ENCODE data around the gene SCMH1. TPM values are rescaled to one million over a fixed set of nuclear protein-coding genes. Genes with fewer than 3 reads are reported as not detected.

The SCMH1 gene
- total RNA-seq, 1 donor from 2014 or later, result 42.4 TPM

- no peak for DNase-seq (ENCODE audit: low spot score)
These were observed 215.9 kb downstream of the SCMH1 start for GRCh38 chr1:41025979-41026819.

DNA sequence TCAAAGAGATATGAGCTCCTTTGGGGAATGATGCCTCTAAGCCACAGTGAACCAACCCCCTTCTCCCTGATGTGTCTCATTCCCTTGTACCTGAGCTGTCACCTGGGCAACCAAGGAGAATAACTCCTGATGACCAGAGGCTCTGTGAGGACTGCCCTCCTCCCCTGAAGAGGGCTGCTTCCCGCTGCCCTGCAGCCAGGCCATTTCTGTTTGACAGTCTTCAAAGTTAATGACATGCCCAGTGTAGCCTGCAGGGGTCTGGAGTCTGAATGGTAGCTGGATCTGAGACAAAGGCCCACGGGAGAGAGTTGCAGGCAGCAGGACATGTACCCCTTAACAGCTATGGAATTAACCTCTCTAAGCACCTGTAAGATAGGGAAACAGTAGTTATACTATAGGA lies 217.2 kb downstream of the SCMH1 start:
- no peak for DNase-seq (ENCODE audit: low spot score)

- no peak for DNase-seq (ENCODE audit: low spot score)
These were observed 218.7 kb downstream of the SCMH1 start for GRCh38 chr1:41023279-41023990.

GRCh38 chr1:41022424-41022823 lies 219.7 kb downstream of the SCMH1 start:
- DNase-seq (ENCODE audit: low spot score), result no peak

- DNase-seq (ENCODE audit: low spot score), result no peak
These were observed 220.4 kb downstream of the SCMH1 start, which contains the start of gene SLFNL1 for GRCh38 chr1:41021526-41022308. Gene SLFNL1 (minus strand): TSS chr1:41021725. CDS start chr1:41020660, 1,065 bp downstream.

- DNase-seq (ENCODE audit: low spot score), result no peak
These were observed 221.5 kb downstream of the SCMH1 start for GRCh38 chr1:41020654-41021053.

DNA sequence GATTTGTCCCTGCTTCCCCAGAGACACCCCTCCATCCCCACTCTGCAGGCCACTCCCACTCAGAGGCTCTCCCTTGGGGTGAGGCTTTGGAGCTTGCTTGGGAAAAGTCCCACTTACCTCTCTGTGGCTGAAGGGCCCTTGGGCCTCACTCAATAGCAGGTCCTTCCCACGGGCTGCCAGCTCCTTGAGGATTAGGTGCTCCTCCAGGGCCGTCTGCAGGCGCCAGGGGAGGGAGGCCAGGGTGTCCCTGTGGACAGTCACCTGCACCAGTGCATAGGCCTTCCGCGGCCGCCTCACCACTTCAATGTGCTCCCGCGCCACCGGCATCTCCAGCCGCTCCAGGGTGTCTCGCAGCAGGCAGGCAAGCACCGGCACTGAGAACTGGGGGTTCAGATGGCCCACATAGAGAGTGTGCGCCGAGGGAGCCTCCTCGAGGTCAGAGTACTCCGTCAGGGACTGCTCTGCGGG lies 222.0 kb downstream of the SCMH1 start:
- no peak for DNase-seq (ENCODE audit: low spot score)

DNA sequence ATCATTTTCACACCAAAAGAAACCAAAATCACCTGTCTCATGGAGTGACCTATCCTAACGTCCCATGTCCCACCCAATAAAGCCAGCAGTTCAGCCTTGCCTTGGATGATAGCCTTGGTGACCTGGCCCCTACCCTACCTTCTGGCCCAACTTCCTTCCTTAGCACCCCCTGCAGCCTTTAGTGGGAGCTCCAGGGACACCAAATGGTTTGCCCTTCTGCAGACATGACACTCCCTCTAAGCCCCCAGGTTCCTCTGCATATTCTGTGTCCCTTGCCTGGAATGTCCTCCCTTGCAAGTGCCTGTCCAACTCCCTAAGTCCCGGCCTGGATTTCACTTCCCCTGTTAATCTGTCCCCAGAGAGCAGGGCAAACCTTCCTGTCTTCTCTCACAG lies 222.8 kb downstream of the SCMH1 start:
- no peak for DNase-seq (ENCODE audit: low spot score)

GRCh38 chr1:41018018-41018410 lies 224.1 kb downstream of the SCMH1 start:
- DNase-seq (ENCODE audit: low spot score), result no peak

DNA sequence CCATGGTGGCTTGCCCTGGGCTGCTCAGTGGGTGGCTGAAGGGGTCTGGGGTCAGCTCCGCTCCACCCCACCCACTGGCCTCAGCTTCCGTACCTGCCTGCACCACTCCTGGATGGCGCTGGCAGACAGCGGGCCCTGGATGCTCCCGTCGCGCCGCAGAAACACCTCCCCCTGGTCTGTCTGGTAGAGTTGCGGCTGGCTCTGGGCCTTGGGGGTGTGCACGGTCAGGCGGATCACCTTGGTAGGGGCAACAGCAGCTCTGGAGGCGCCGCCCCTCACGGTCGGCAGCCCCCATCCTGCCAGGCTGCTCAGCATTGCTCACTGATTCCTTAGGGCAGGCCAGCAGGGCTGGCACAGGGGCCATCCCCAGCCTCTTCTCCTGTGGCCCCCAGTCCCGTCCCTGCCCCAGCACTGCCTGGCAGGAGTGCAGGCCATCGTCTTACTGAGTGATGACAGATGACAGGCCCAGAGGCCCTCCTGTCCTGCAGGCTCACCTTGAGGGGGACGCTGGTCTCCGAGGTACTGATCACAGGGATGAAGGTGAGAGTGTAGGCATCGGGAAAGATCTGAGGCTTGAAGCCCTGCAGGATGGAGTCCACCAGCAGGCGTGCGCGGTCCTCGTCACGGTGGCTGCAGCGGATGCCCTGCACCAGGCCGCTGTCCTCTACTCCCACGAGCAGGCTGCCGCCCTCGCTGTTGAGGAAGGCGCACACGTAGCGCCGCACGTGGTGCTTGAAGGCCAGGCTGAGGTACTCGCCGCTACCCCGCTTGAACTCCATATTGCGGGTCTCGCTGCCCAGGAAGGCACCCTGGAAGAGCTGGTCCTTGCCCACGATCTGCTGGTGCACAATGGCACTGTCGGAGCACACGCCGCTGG lies 224.7 kb downstream of the SCMH1 start:
- DNase-seq (ENCODE audit: low spot score), result no peak

DNA sequence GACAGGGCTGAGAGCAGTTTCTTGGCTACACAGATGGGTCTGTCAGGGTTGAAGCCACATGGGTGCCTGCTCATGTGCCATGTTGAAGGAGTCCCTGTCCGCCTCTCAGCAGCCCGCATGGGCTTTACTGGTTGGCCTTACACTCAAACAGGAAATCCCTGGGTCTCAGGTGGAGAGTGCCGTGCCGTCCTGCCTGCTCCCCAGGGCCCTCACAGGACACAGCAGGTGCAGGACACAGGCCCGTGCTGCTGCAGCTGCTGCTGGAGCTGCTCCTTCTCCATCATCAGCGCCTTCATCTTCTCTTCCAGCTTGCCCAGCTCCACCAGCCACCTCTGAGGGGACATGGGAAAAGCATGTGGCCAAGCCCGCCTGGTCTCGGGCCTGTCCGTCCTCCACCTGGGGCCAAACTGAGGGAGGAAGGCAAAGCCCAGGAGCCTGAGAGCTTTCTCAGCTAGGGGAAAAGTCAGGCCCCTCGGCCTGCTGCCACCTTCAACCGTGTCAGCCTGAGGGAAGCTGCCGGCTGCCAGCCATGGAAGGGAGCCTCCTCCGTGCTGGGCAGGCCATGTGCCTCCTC lies 226.1 kb downstream of the SCMH1 start:
- DNase-seq (ENCODE audit: low spot score), result no peak

GRCh38 chr1:41015281-41015896 lies 226.7 kb downstream of the SCMH1 start:
- DNase-seq (ENCODE audit: low spot score), result no peak

- no peak for DNase-seq (ENCODE audit: low spot score)
These were observed 227.2 kb downstream of the SCMH1 start for GRCh38 chr1:41014871-41015270.

GRCh38 chr1:41013796-41014195 lies 228.3 kb downstream of the SCMH1 start:
- DNase-seq (ENCODE audit: low spot score), result no peak

- DNase-seq (ENCODE audit: low spot score), result no peak
These were observed 229.1 kb downstream of the SCMH1 start for GRCh38 chr1:41013024-41013423.

DNA sequence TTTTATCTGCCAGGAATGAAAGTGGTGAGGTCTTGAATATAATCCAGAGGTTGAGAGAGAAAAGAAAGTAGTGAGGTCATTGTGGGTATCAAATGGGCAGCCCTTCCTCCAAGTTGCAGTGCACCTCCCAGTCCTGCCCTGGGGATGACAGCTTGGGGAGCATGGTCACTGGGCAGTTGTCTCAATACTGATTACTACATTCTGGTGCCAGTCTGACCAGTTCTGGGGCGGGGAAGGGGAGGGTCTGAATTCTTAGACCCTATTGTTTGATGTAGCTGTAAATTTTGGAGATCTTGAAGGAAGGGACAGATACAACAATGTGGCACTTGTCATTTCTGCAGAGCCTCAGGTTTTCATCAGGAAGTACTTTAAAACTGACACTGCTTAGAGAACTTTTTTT lies 231.8 kb downstream of the SCMH1 start:
- DNase-seq (ENCODE audit: low spot score), result no peak

DNA sequence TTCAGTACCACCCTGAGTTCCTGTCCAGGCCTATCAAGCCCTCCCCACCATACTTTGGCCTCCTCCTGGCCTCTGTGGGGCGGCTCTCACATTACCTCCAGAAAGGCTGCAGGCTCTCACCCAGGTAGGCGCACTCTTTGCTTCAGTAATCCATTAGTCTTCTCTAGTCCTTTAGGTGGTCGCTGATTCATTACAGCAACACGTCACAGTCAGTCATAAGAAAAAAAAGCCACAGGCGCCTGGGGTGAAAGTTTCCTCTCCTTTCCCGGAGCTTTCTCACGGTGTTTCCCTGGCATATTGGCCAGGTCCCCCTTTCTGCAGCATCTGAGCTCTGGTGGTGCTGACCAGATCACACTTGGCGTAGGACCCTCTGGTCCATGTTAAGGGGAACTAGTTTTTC lies 232.6 kb downstream of the SCMH1 start:
- no peak for DNase-seq (ENCODE audit: low spot score)

DNA sequence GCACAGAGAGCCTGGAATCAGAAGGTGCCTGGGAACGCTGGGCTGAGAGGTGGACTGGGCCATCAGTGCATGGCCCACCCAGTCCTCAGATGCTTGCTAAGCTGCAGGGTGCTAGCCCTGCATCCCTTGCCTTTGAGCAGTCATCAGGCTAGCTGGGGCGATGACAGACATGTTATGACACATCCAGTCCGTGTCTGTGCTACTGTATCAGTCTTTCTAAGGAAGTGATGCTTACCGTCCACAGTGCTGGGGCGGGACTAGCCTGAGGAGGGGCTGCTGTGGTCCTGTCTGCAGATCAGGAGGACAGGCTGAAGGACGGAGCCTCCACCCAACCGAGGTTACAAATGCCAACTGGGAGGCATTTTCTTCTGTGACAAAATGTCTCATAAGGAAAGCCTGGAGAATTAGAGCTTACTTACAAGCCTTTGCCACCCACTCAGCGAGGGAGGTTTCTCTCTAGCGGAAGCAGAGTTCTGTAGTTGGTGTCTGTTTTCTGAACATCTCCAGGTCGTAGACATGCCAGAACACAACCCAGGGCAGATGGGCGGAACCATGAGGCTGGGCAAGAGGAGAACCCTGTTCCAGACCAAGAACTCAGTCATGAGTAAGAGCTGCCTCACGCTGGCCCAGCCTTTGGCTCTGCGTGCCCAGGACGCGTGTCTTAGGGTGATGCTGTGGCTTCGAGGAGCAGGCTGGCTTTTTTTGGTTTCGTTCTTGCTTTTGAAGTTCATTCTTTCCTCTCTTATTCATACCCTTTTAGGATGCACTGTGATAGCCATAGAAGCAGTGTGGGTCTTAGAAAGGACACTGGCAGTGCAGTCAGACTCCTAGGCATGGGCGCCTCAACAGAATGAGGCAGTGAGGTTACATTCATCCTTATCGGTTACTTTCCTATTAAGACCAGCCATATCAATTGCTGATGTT lies 234.9 kb downstream of the SCMH1 start:
- DNase-seq (ENCODE audit: low spot score), result no peak

GRCh38 chr1:41005876-41006275 lies 236.2 kb downstream of the SCMH1 start:
- DNase-seq (ENCODE audit: low spot score), result no peak

All from mucosa of gallbladder (tissue), 1 donor.